IMR-90 (cell line): ENCODE data around the gene ZNF19. TPM values are rescaled to one million over a fixed set of nuclear protein-coding genes. Genes with fewer than 3 reads are reported as not detected.

ENCODE experiments used
- ATAC-seq: fragments of 200-7000 bp; cut with Tn5 transposase; 2 replicates; pipeline ENCODE4 v1.9.1; 2020; ENCODE audit warnings: low read depth, mild to moderate bottlenecking, moderate library complexity
- BruUV-seq: library from RNA; stranded (reverse); fragments of 400-500 nt; replicated peaks from 2 replicates; lab custom pipeline; 2021; lab: Mats Ljungman, UMichigan
- CTCF ChIA-PET: fragments of 300-600 bp; formaldehyde crosslinking; extraction: SDS; loops from one replicate; lab custom pipeline; 2021; ENCODE audit warnings: antibody characterized with exemption; lab: Yijun Ruan, JAX
- POLR2A ChIA-PET: fragments of 300-600 bp; sonication (Branson Sonifier 250); formaldehyde crosslinking; loops from one replicate; lab custom pipeline; 2022; ENCODE audit warnings: antibody characterized with exemption; ENCODE audit not compliant: unreplicated experiment; lab: Charles Lee
- DNase-seq: peaks from one replicate; pipeline ENCODE4 v3.0.0; 2013
- H2AFZ ChIP-seq: replicated peaks from 2 replicates; pipeline ENCODE3; 2013; ENCODE audit warnings: low read length, mild to moderate bottlenecking; ENCODE audit not compliant: poor library complexity
- H2AK5ac ChIP-seq: 2 replicates; pipeline ENCODE4 v1.6.1; 2013; ENCODE audit warnings: low read depth, low read length, inconsistent platforms
- H2AK9ac ChIP-seq: replicated peaks from 2 replicates; pipeline ENCODE3; 2013; ENCODE audit warnings: mild to moderate bottlenecking, low read depth, low read length, moderate library complexity; ENCODE audit not compliant: poor library complexity
- H2BK120ac ChIP-seq: 2 replicates; pipeline ENCODE4 v1.6.1; 2013; ENCODE audit warnings: low read depth, low read length, inconsistent platforms
- H2BK15ac ChIP-seq: 3 replicates; pipeline ENCODE4 v1.6.1; 2013; ENCODE audit warnings: low read depth, low read length, inconsistent platforms
- H2BK20ac ChIP-seq: 2 replicates; pipeline ENCODE4 v1.6.1; 2013; ENCODE audit warnings: low read depth, mild to moderate bottlenecking, inconsistent platforms, low read length, moderate library complexity
- H2BK5ac ChIP-seq: 2 replicates; pipeline ENCODE4 v1.6.1; 2013; ENCODE audit warnings: mild to moderate bottlenecking, low read depth, low read length, inconsistent platforms; ENCODE audit not compliant: poor library complexity, severe bottlenecking
- H3K14ac ChIP-seq: replicated peaks from 2 replicates; pipeline ENCODE4 v1.6.1; 2013; ENCODE audit warnings: low read depth, low read length, inconsistent platforms
- H3K18ac ChIP-seq: 2 replicates; pipeline ENCODE4 v1.6.1; 2013; ENCODE audit warnings: low read depth, low read length, control low read depth
- H3K23ac ChIP-seq: 2 replicates; pipeline ENCODE4 v1.6.1; 2013; ENCODE audit warnings: low read depth, low read length, inconsistent platforms
- H3K27ac ChIP-seq: 2 replicates; pipeline ENCODE4 v1.5.1; 2013; ENCODE audit warnings: mild to moderate bottlenecking, control low read depth, low read length; ENCODE audit not compliant: insufficient read depth
- H3K27me3 ChIP-seq: 2 replicates; pipeline ENCODE4 v1.6.1; 2013; ENCODE audit warnings: low read length; ENCODE audit not compliant: control insufficient read depth, insufficient read depth
- H3K36me3 ChIP-seq: 2 replicates; pipeline ENCODE4 v1.6.1; 2013; ENCODE audit warnings: low read length, mixed read lengths; ENCODE audit not compliant: control insufficient read depth, insufficient read depth
- H3K4ac ChIP-seq: 2 replicates; pipeline ENCODE4 v1.6.1; 2013; ENCODE audit warnings: low read depth, low read length, inconsistent platforms
- H3K4me1 ChIP-seq: 2 replicates; pipeline ENCODE4 v1.6.1; 2013; ENCODE audit warnings: low read length, mixed read lengths; ENCODE audit not compliant: control insufficient read depth, insufficient read depth
- H3K4me2 ChIP-seq: 2 replicates; pipeline ENCODE4 v1.6.1; 2013; ENCODE audit warnings: low read depth, mild to moderate bottlenecking, control low read depth, low read length, moderate library complexity
- H3K4me3 ChIP-seq: 2 replicates; pipeline ENCODE4 v1.5.1; 2013; ENCODE audit warnings: low read depth, mild to moderate bottlenecking, control low read depth, low read length, moderate library complexity; ENCODE audit not compliant: insufficient read depth
- H3K56ac ChIP-seq: 2 replicates; pipeline ENCODE4 v1.6.1; 2013; ENCODE audit warnings: low read length, inconsistent platforms; ENCODE audit not compliant: insufficient read depth; ENCODE audit errors: extremely low read depth
- H3K79me1 ChIP-seq, 2 experiments: 2 replicates each; pipeline ENCODE4 v1.6.1; 2013; ENCODE audit warnings: low read length in 2 of 2, inconsistent platforms in 1 of 2, low read depth in 1 of 2
- H3K9ac ChIP-seq: 2 replicates; pipeline ENCODE4 v1.6.1; 2013; ENCODE audit warnings: low read depth, low read length, control low read depth
- H3K9me1 ChIP-seq: 2 replicates; pipeline ENCODE4 v1.6.1; 2013; ENCODE audit warnings: low read length, inconsistent platforms; ENCODE audit not compliant: insufficient read depth
- H3K9me3 ChIP-seq: 2 replicates; pipeline ENCODE4 v1.6.1; 2013; ENCODE audit warnings: low read length; ENCODE audit not compliant: control insufficient read depth, insufficient read depth
- H4K20me1 ChIP-seq: 2 replicates; pipeline ENCODE4 v1.6.1; 2013; ENCODE audit warnings: low read length, inconsistent platforms; ENCODE audit not compliant: insufficient read depth
- H4K5ac ChIP-seq: 2 replicates; pipeline ENCODE4 v1.6.1; 2013; ENCODE audit warnings: mild to moderate bottlenecking, low read depth, low read length, control low read depth
- H4K8ac ChIP-seq, 2 experiments: 2 replicates each; pipeline ENCODE4 v1.6.1; 2013; ENCODE audit warnings: low read depth in 2 of 2, low read length in 2 of 2, control low read depth in 1 of 2, inconsistent platforms in 1 of 2
- H4K91ac ChIP-seq: 2 replicates; pipeline ENCODE4 v1.6.1; 2013; ENCODE audit warnings: low read depth, low read length, inconsistent platforms; ENCODE audit not compliant: insufficient read depth
- CEBPB ChIP-seq: IDR thresholded peaks from 2 replicates; pipeline ENCODE4 v1.6.1; 2012; ENCODE audit warnings: low read depth, low read length, improper control_type of control experiment
- MAZ ChIP-seq: IDR thresholded peaks from 2 replicates; pipeline ENCODE4 v1.6.1; 2012; ENCODE audit warnings: low read depth, mild to moderate bottlenecking, low read length, improper control_type of control experiment, moderate library complexity, borderline replicate concordance
- POLR2A ChIP-seq: IDR thresholded peaks from 2 replicates; pipeline ENCODE4 v1.6.1; 2012; ENCODE audit warnings: mild to moderate bottlenecking, low read depth, low read length
- SMC3 ChIP-seq: fragments of 150-350 bp; IDR thresholded peaks from 2 replicates; pipeline ENCODE4 v1.6.1; 2016; ENCODE audit warnings: low read depth, mild to moderate bottlenecking, antibody characterized with exemption, low read length, moderate library complexity
- WGBS, 2 experiments: methylation state at CpG; one replicate each; pipeline versions ENCODE4 v1.1.5 to v1.1.7; 2013; ENCODE audit warnings: missing lambda C conversion rate in 2 of 2; ENCODE audit not compliant: insufficient read length in 1 of 2; ENCODE audit errors: extremely low coverage in 2 of 2; 5-methylcytosine and 5-hydroxymethylcytosine counted together
- dilution Hi-C: fragments of 300-500 bp; cut with HindIII; formaldehyde crosslinking; loops from one replicate; pipeline ENCODE4 v1.14.3; 2018; ENCODE audit warnings: low sequenced_read_pairs; ENCODE audit not compliant: unreplicated experiment
- in situ Hi-C: fragments of 300-500 bp; cut with MboI; formaldehyde crosslinking; loops from 3 replicates; pipeline ENCODE4 v1.14.3; 2019; ENCODE audit warnings: low sequenced_read_pairs, inconsistent platforms, mixed read lengths
- intact Hi-C: fragments of 100-400 bp; cut with micrococcal nuclease; formaldehyde crosslinking; loops from 2 replicates; pipeline ENCODE4 v1.10.0; 2022
- polyA plus RNA-seq, 3 experiments: library from polyadenylated mRNA; depleted of rRNA; stranded (reverse); fragments of >200 nt; gene quantifications; 2 replicates each; pipeline ENCODE4 v1.2.3, GENCODE V29; 2012; ENCODE audit warnings: low replicate concordance in 1 of 3
- total RNA-seq: library from RNA; depleted of rRNA; stranded (reverse); fragments of >200 nt; gene quantifications from 2 replicates; pipeline ENCODE4 v1.2.3, GENCODE V29; 2012

ZNF19 gene
- total and polyA plus RNA-seq, 2 of the 4 experiments (the other 2 are of a cell fraction): 0.89 to 2.9 TPM

- TF ChIP-seq MAZ (peak; percentile 25; the same call in 1 of the 2 replicates), SMC3 (no peak), CEBPB (no peak)
Observed at GRCh38 chr16:71484006-71484893, 4.9 kb downstream of the ZNF19 start (continued).

- dilution Hi-C loops (no loop called here), intact Hi-C loops (no loop called here), in situ Hi-C loops (loop anchor here (25.0 kb wide), 1 partner anchor 695 kb away; no protein-coding TSS in a partner anchor)
- Histone ChIP-seq H2BK15ac (no peak overlapping the region), H2AK5ac (no peak overlapping the region), H4K8ac (no peak overlapping the region), H3K9ac (no peak overlapping the region), H3K27ac (no peak overlapping the region), H2BK120ac (no peak overlapping the region), H2BK5ac (no peak overlapping the region), H3K9me1 (0 out of 2 replicates have a peak, but pooled peaks cover 2% of the 10 kb centered on the region), H3K4ac (no peak overlapping the region), H3K79me1 (peaks cover 6 to 7% of the 10 kb centered on the region in 2 experiments; a peak in 3 of 4 replicates), H2BK20ac (no peak overlapping the region), H4K5ac (no peak overlapping the region), H3K14ac (no peak overlapping the region), H3K9me3 (no peaks in the 10 kb centered on the region; the same call in 1 of the 2 replicates), H3K4me3 (no peak overlapping the region), H2AK9ac (no peak overlapping the region), H2AFZ (no peak overlapping the region), H3K4me1 (no peaks in the 10 kb centered on the region), H3K27me3 (no peaks in the 10 kb centered on the region), H3K4me2 (no peak overlapping the region), H3K23ac (no peak overlapping the region), H4K20me1 (no peaks in the 10 kb centered on the region), H3K18ac (no peak overlapping the region), H4K91ac (no peak overlapping the region), H3K56ac (no peak overlapping the region), H3K36me3 (peaks cover 6% of the 10 kb centered on the region)
- no CpG with 5 or more reads among the region's 5 CpGs for WGBS, 2 experiments
- DNase-seq (no peak), ATAC-seq (no peak)
- no peak for TF ChIP-seq POLR2A
- CTCF ChIA-PET: no interaction called here
- no TSS peak for BruUV-seq
- POLR2A ChIA-PET: no interaction called here
Observed at GRCh38 chr16:71482569-71482968, 6.6 kb downstream of the ZNF19 start.
